ENCODE measurements around the gene RSPRY1. TPM values are rescaled to one million over a fixed set of nuclear protein-coding genes. Genes with fewer than 3 reads are reported as not detected.

Gene RSPRY1
- 40.9 and 67.1 TPM in 2 replicates for total RNA-seq

DNA sequence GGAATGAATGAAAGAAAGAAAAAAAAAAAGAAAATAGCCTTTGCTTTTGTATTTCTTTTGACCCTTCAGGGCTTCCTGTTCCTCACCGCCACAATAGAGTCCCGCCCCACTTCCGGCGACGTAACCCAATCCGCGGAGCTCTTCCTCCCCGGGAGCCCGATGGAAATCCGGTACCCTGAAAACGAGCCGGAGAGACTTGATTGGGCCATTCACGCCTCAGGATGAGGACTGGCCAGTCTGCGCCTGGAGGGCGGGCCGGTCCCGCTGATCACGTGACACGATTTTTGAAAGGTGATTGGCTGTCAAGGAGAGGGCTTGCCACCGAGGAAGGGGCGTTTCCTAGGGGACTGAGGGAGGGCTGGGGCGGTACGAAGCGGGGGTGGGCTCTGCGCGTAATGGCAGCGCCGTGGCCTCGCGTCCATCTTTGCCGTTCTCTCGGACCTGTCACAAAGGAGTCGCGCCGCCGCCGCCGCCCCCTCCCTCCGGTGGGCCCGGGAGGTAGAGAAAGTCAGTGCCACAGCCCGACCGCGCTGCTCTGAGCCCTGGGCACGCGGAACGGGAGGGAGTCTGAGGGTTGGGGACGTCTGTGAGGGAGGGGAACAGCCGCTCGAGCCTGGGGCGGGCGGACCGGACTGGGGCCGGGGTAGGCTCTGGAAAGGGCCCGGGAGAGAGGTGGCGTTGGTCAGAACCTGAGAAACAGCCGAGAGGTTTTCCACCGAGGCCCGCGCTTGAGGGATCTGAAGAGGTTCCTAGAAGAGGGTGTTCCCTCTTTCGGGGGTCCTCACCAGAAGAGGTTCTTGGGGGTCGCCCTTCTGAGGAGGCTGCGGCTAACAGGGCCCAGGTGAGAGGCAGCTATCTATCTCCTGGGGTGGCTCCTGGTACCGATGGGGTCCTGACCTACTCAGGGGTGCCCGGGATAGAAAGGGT lies at the start of gene RSPRY1, which contains the start of gene PSME3IP1:
Gene RSPRY1, plus strand, starts transcription at position 385 of the 927 bp plus-strand sequence. CDS start 18,330 bp downstream, outside the sequence.
Gene PSME3IP1, minus strand, starts transcription at position 95 of the 927 bp plus-strand sequence. CDS start 12,185 bp downstream, outside the sequence.

DNA sequence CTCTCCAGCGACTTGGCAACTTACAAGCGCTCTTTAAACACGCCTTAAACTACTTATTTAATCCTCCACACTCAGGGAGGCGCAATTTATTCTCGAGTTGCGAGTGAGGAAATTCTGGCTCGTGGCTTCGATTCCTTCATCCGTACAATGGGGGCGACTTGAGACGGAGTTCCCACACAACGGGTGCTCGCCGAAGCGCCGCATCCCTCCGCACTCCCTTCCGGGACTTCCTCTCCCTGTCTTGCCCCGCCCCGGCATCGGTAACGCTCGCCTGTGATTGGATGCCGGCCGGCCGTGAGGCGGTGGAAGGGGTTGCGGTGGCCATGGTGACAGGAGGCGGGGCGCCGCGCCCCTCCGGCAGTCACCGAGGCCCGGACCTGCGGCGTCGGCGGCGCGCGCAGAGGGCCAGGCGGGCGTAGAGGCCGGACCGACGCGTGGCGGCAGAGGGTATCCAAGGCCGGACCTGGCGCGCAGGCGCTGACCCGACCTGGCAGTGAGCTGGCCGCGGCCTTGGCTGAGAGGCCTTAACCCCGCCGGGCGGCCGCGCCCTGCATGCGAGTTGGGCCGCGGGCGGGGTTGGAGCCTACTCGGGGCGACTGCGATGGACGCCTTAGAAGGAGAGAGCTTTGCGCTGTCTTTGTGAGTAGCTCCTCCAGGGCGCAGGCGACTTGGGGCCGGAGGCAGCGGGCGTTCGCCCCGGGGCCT lies 58.8 kb downstream of the RSPRY1 start, which contains the start of gene ARL2BP:
Gene ARL2BP, plus strand, starts transcription at position 493 of the 705 bp plus-strand sequence. Its CDS starts 109 bp downstream, at position 602.

DNA sequence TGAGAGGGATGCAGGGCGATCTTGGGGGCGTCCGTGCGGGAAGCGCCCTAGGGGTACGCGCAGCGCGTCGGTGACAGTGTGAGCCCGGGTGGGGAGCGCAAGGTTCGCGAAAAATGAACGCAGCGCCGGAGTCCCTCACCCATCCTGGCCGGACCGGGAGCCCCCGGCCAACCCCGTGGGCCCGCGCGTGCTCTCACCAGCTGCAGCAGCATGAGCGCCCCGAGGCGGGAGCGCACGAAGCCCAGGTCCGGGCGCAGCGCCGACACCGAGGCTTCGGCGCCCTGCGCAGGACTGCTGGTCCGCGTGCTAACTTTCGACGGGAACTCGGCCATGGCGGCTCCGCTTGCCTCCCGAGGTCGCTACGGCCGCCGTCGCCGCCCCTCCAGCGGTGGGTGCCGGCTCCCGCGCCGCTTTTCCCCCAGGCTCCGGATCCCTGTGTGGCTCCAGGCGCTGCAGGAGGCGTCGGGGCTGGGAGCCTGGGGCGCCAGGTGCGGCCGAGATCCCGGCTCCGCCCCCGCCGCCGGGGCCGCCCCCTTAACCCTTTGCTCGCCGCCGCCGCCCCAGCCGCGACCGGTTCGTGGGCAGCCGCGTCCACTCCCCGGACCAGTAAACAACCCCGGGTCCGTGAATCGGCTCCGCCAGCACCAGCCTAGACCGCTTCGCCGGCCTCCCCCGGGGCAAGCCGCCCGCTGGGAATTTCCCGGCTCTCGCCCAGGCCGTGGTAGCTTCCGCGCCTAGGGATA lies 98.3 kb downstream of the RSPRY1 start, which contains the start of gene PLLP:
Gene PLLP, minus strand, starts transcription at position 464 of the 743 bp plus-strand sequence. Its CDS starts 132 bp downstream, at position 332.

Other genes with a start within 250 kb of the RSPRY1 start
- under 0.01 TPM in 1 of 2 replicates, not detected in the other for gene CETP, start 224.4 kb upstream of the RSPRY1 start, total RNA-seq
- gene NLRC5, start 196.8 kb upstream of the RSPRY1 start, total RNA-seq, result 33.5 and 79.3 TPM in 2 replicates
- 15.5 and 34.2 TPM in 2 replicates for gene CPNE2, start 93.7 kb upstream of the RSPRY1 start, total RNA-seq
- gene PSME3IP1, start 290 bp upstream of the RSPRY1 start, total RNA-seq, result 66.7 and 84.5 TPM in 2 replicates
- gene ARL2BP, start 58.9 kb downstream of the RSPRY1 start, total RNA-seq, result 90.4 and 142 TPM in 2 replicates
- gene PLLP, start 98.3 kb downstream of the RSPRY1 start, total RNA-seq, result 0.14 and 0.44 TPM in 2 replicates
- not detected in 2 replicates for gene CCL22, start 172.5 kb downstream of the RSPRY1 start, total RNA-seq
- gene CX3CL1, start 186.2 kb downstream of the RSPRY1 start, total RNA-seq, result 0.44 and 0.57 TPM in 2 replicates
- not detected in 2 replicates for gene CCL17, start 218.4 kb downstream of the RSPRY1 start, total RNA-seq

Data from placental pericyte (primary cell).